Progenitor cell of endocrine pancreas (in vitro differentiated cells): ENCODE results near the gene MRM2. TPM values are rescaled to one million over a fixed set of nuclear protein-coding genes. Genes with fewer than 3 reads are reported as not detected.

Source experiments
- DNase-seq: peaks from one replicate; pipeline ENCODE4 v3.0.0; 2021; ENCODE audit warnings: low spot score; ENCODE audit not compliant: unreplicated experiment
- H3K27ac Mint-ChIP-seq: 2 replicates; pipeline ENCODE4 v1.8.0; 2021; ENCODE audit warnings: mild to moderate bottlenecking, moderate library complexity, mixed read lengths
- H3K27me3 Mint-ChIP-seq: 2 replicates; pipeline ENCODE4 v1.8.0; 2021; ENCODE audit warnings: mixed read lengths
- H3K36me3 Mint-ChIP-seq: 2 replicates; pipeline ENCODE4 v1.8.0; 2022; ENCODE audit warnings: mixed read lengths; ENCODE audit not compliant: insufficient read depth
- H3K4me1 Mint-ChIP-seq: 2 replicates; pipeline ENCODE4 v1.8.0; 2021; ENCODE audit warnings: low read depth, mixed read lengths
- H3K4me3 Mint-ChIP-seq: 2 replicates; pipeline ENCODE4 v1.8.0; 2021; ENCODE audit warnings: low read depth, mild to moderate bottlenecking, moderate library complexity, mixed read lengths
- H3K9me3 Mint-ChIP-seq: 2 replicates; pipeline ENCODE4 v1.8.0; 2021; ENCODE audit warnings: low read depth, mixed read lengths
- total RNA-seq: library from RNA; stranded (reverse); gene quantifications from 2 replicates; pipeline ENCODE4 v1.2.1, GENCODE V29; 2021
- TF ChIP-seq, protein P1 (sequence below): fragments of 200-600 bp; sonication (generic); IDR thresholded peaks from one replicate; pipeline ENCODE4 v1.5.0; 2021; ENCODE audit warnings: antibody characterized with exemption, mild to moderate bottlenecking; ENCODE audit not compliant: unreplicated experiment

The MRM2 gene
- total RNA-seq, 1 donor from 2014 or later = 28.7 TPM

DNA sequence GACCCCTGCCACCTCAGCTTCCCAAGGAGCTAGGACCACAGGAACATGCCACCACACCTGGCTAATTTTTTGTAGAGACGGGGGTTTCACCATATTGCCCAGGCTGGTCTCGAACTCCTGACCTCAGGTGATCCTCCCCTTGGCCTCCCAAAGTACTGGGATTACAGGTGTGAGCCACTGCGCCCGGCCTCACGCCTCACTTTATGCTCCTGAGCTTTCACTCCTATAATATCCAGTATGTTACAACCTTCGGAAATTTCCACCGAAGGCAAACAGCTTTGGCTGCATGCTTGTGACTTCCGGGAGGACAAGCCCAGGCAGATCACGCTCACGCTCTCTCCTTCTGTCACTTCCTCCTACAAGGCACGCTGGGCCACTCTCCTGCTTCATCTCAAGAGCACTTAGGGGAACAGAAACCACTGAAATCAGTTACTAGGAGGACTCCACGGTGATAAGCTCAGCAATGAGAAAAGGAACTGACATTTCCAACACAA, 4.8 kb downstream of the MRM2 start:
- H3K36me3 Mint-ChIP-seq = peaks cover 9% of the 10 kb centered on the region
- TF ChIP-seq, protein P1, sequence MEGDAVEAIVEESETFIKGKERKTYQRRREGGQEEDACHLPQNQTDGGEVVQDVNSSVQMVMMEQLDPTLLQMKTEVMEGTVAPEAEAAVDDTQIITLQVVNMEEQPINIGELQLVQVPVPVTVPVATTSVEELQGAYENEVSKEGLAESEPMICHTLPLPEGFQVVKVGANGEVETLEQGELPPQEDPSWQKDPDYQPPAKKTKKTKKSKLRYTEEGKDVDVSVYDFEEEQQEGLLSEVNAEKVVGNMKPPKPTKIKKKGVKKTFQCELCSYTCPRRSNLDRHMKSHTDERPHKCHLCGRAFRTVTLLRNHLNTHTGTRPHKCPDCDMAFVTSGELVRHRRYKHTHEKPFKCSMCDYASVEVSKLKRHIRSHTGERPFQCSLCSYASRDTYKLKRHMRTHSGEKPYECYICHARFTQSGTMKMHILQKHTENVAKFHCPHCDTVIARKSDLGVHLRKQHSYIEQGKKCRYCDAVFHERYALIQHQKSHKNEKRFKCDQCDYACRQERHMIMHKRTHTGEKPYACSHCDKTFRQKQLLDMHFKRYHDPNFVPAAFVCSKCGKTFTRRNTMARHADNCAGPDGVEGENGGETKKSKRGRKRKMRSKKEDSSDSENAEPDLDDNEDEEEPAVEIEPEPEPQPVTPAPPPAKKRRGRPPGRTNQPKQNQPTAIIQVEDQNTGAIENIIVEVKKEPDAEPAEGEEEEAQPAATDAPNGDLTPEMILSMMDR = no peak
- no peaks in the 10 kb centered on the region for H3K9me3 Mint-ChIP-seq
- no peaks in the 10 kb centered on the region for H3K27me3 Mint-ChIP-seq
- no peak overlapping the region for H3K27ac Mint-ChIP-seq
- H3K4me3 Mint-ChIP-seq = no peak overlapping the region
- H3K4me1 Mint-ChIP-seq = peaks cover 6% of the 10 kb centered on the region
- DNase-seq = no peak

DNA sequence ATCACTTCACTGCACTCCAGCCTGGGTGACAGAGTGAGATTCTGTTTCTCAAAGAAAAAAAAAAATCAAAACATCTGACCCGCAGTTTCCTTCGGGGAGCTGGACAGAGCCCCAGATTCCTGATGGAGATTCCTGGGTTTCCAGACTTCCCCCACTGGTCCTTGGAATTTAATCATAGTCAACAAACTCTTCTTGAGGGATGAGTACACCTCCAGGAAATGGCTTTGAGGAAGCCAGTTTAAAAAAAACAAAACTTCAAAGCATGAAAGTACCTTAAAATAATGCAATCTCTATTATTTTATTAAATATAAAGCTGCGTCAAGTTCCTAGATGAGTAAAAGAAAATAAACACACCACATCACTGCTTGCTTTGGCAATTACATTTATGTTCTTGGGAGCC, 8.1 kb downstream of the MRM2 start:
- H3K36me3 Mint-ChIP-seq = peaks cover 10% of the 10 kb centered on the region
- H3K27ac Mint-ChIP-seq = no peak overlapping the region
- H3K27me3 Mint-ChIP-seq = no peaks in the 10 kb centered on the region
- no peak for DNase-seq
- peak overlapping the region; percentile 90 for H3K4me3 Mint-ChIP-seq
- H3K9me3 Mint-ChIP-seq = no peaks in the 10 kb centered on the region
- TF ChIP-seq, protein P1 = no peak
- peaks cover 10% of the 10 kb centered on the region for H3K4me1 Mint-ChIP-seq

DNA sequence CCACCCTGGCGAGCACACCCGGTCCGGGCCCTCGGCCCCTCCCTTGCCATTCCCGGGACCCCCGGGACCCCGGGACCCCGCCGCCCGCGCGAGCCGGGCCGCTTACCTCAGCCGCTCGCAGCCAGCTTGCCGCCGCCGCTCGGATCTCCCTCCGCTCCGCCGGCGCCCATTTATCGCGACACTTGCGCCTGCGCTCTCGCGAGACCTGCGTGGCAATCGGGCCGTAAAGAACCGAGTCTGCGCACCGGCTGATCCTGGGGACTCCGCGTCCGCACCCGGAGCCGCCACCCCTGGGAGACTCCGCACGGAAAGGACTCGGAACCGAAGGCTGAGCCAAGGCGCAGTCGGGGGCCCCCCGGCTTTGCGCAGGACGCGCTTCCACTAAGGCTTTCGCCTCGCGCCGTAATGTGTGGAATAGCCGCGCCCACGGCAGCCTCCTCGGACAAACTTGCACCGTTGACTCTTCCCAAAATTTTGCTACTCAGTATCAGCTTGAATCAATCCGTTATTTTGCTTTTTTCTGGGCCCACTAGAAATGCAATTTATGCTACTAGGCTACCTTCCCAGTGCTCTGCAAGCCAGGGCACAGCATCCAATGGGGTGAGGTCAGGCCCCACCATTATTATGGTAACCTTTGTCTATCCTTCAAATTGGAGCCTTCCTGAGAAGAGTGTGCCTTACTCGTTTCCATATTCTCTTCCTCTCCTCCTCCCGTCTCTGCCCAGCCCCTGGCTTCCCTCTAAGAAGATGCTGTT, 9.1 kb downstream of the MRM2 start, which contains the start of gene MAD1L1:
TSS of gene MAD1L1 (minus strand) at position 180 of the 755 bp plus-strand sequence. CDS start 2,812 bp downstream, outside the sequence.
- peak; percentile 87 for DNase-seq
- H3K4me3 Mint-ChIP-seq = peak within 1 kb of the TSS; percentile 90
- peaks cover 11% of the 10 kb centered on the region for H3K36me3 Mint-ChIP-seq
- no peaks in the 10 kb centered on the region for H3K9me3 Mint-ChIP-seq
- TF ChIP-seq, protein P1 = no peak
- no peaks in the 10 kb centered on the region for H3K27me3 Mint-ChIP-seq
- peaks cover 10% of the 10 kb centered on the region for H3K4me1 Mint-ChIP-seq
- peak within 1 kb of the TSS; percentile 97 for H3K27ac Mint-ChIP-seq

DNA sequence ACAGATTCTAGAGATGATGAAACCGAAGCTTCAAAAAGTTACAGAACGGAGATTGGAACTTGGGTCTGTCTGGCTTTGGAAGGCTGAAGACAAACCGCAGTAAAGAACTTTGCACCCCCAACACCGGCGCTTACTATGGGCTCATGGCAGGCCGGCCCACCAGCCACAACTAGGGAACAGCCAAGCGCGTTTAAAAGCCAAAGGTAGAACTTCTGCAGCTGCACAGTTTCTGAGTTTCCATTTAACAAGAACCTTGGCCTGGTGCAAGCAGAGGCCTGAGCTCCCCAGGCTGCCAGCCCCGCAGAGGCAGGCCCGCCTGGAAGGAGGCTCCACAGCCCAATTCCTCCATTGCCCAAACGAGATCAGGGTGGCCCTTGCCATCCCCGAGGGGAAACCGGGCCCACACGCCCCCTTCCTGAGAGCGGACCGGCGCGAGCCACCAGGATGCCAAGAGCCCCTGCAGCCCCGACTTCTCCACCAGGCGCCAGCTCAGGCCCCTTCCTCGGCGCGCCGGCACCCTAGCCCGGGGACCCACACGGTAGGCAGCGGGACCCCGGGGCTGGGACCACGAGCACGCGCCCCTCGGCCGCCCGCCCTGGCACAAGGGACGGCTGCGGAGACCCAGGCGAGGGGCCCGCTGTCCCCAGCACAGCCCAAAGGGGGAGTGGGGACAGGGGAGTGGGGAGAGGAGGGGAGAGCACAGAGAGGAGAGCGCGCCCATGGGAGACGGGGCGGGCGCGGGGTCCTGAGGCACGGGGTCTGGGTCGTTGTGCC, 9.8 kb downstream of the MRM2 start:
- Mint-ChIP-seq H3K9me3 (no peaks in the 10 kb centered on the region), H3K4me1 (peaks cover 10% of the 10 kb centered on the region), H3K27ac (peak overlapping the region; percentile 51), H3K27me3 (no peaks in the 10 kb centered on the region), H3K4me3 (peak overlapping the region; percentile 90), H3K36me3 (peaks cover 13% of the 10 kb centered on the region)
- DNase-seq = peak; percentile 35
- TF ChIP-seq, protein P1 = peak; percentile 25

DNA sequence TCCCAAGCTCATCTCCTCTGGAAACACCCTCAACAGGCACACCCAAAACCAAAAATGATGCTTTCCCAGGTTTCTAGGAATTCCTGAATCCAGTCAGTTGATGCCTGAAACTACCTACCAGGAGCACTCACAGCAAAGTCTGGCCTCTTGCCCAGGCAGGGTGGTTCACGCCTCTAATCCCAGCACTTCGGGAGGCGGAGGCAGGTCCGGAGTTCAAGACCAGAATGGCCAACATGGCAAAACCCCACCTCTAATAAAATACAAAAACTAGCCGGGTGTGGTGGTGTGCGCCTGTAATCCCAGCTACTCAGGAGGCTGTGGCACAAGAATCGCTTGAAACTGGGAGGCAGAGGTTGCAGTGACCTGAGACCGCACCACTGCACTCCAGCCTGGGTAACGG, 11.1 kb downstream of the MRM2 start:
- Mint-ChIP-seq H3K4me1 (peaks cover 10% of the 10 kb centered on the region), H3K9me3 (no peaks in the 10 kb centered on the region), H3K27ac (no peak overlapping the region), H3K36me3 (peaks cover 14% of the 10 kb centered on the region), H3K27me3 (no peaks in the 10 kb centered on the region), H3K4me3 (peak overlapping the region; percentile 19)
- no peak for DNase-seq
- TF ChIP-seq, protein P1 = no peak
